Small intestine (tissue), 7 donors: ENCODE measurements around the gene TMSB4X. TPM values are rescaled to one million over a fixed set of nuclear protein-coding genes. Genes with fewer than 3 reads are reported as not detected.

Experiments used
- DNase-seq, 2 donors: peaks; one replicate each; pipeline versions ENCODE4 v3.0.0 to v3.0.0-alpha.2; 2013
- FAIRE-seq: peaks from 2 replicates; lab custom pipeline; 2012; peaks lifted over from hg19 to GRCh38; lab: Jason Lieb, UNC
- H3K27ac ChIP-seq, 3 donors: one replicate each; pipeline ENCODE4 v1.5.1; 2013; ENCODE audit warnings: low read length in 2 of 3, mild to moderate bottlenecking in 2 of 3, control low read depth in 1 of 3, inconsistent platforms in 1 of 3, low read depth in 1 of 3, moderate library complexity in 1 of 3
- H3K27me3 ChIP-seq, 3 donors: one replicate each; pipeline ENCODE4 v1.6.1; 2013; ENCODE audit warnings: low read length in 3 of 3, inconsistent platforms in 1 of 3; ENCODE audit not compliant: control insufficient read depth in 3 of 3, insufficient read depth in 3 of 3
- H3K36me3 ChIP-seq, 3 donors: one replicate each; pipeline ENCODE4 v1.6.1; 2013; ENCODE audit warnings: low read length in 3 of 3, inconsistent platforms in 1 of 3, low read depth in 1 of 3, mild to moderate bottlenecking in 1 of 3, moderate library complexity in 1 of 3; ENCODE audit not compliant: control insufficient read depth in 3 of 3, insufficient read depth in 2 of 3
- H3K4me1 ChIP-seq, 3 donors: one replicate each; pipeline ENCODE4 v1.6.1; 2013; ENCODE audit warnings: low read length in 2 of 3, inconsistent platforms in 1 of 3, low read depth in 1 of 3, mild to moderate bottlenecking in 1 of 3, moderate library complexity in 1 of 3; ENCODE audit not compliant: control insufficient read depth in 3 of 3, insufficient read depth in 2 of 3
- H3K4me3 ChIP-seq, 3 donors: one replicate each; pipeline ENCODE4 v1.5.1; 2013; ENCODE audit warnings: low read length in 3 of 3, control low read depth in 1 of 3, inconsistent platforms in 1 of 3, low read depth in 1 of 3, mild to moderate bottlenecking in 1 of 3, moderate library complexity in 1 of 3
- H3K9me3 ChIP-seq, 2 donors: one replicate each; pipeline ENCODE4 v1.6.1; 2013; ENCODE audit warnings: low read depth in 1 of 2, low read length in 1 of 2; ENCODE audit not compliant: control insufficient read depth in 2 of 2, insufficient read depth in 1 of 2
- WGBS, 3 donors: extraction: QIAGEN DNeasy Blood & Tissue Kit; methylation state at CpG; one replicate each; pipeline ENCODE4 v1.1.7; 2013; 5-methylcytosine and 5-hydroxymethylcytosine counted together
- polyA plus RNA-seq, 4 donors: library from polyadenylated mRNA; stranded (reverse) in 3 of 4; unstranded in 1 of 4; fragments of 200-250 nt in 3 of 4; fragments of 120-200 nt in 1 of 4; gene quantifications; one replicate each; pipeline versions ENCODE4 v1.2.1 to v1.2.3, GENCODE V29; 2013
- donor health status: healthy with polysubstance abuse.
- donor health status: control.
- donor health status: control.
- donor health status: Bipolar disorder and iron deficiency.
- donor health status: healthy.

The TMSB4X gene
- polyA plus RNA-seq, 4 donors: 2,435 to 6,707 (median 4,378) TPM

- no peaks in the 10 kb centered on the region for H3K27me3 ChIP-seq
- no peak for DNase-seq
- peaks cover 0 to 4% of the 10 kb centered on the region in 2 donors for H3K9me3 ChIP-seq
- H3K4me1 ChIP-seq: peaks cover 0 to 30% (median 0%) of the 10 kb centered on the region in 3 donors
- peak overlapping the region in 1 of 3 donors; percentile 69 for H3K27ac ChIP-seq
- 65 to 88% (median 79%) methylated on average over 6 of the region's 6 CpGs for WGBS, 3 donors
- H3K4me3 ChIP-seq: no peak overlapping the region
- H3K36me3 ChIP-seq: no peaks in the 10 kb centered on the region
- no peak for FAIRE-seq
Measured at GRCh38 chrX:12987340-12987739, 12.4 kb downstream of the TMSB4X start.

DNA sequence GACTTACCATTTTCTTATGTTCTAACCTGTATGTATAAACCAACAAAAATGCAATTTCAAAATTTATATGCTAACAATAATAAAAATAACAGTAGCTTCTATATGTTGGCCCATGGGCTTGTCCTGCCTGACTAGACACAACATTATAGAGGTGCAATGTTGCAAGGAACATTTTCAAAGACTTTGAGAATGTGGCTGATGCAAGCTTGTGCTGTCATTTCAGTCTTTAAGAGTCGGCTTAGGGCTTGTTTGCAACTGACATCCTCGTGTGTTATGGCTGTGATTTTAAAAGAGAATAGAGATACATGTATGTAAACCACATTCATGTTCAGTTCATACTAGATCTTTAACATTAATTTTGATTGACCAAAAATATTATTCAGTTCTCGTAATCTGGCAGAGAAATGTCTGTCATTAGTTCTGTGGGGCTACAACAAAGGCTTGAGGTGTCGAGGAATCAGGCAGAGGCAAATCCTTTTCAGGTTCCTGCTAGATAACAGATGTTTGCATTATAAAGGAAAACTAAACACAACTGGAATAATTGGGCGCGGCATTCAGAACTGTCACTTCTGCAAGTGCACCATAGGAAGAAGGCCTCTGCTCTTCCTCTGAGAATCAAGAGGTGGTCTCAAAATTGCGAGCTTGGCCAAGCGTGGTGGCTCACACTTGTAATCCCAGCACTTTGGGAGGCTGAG, 13.1 kb downstream of the TMSB4X start:
- FAIRE-seq (no peak), DNase-seq (no peak)
- H3K27ac ChIP-seq: peak overlapping the region in 1 of 3 donors; percentile 50
- peaks cover 0 to 4% of the 10 kb centered on the region in 2 donors for H3K9me3 ChIP-seq
- H3K4me3 ChIP-seq: no peak overlapping the region
- peaks cover 0 to 30% (median 0%) of the 10 kb centered on the region in 3 donors for H3K4me1 ChIP-seq
- H3K36me3 ChIP-seq: no peaks in the 10 kb centered on the region
- WGBS, 3 donors: 43 to 69% (median 64%) methylated on average over 8 of the region's 8 CpGs
- no peaks in the 10 kb centered on the region for H3K27me3 ChIP-seq

DNA sequence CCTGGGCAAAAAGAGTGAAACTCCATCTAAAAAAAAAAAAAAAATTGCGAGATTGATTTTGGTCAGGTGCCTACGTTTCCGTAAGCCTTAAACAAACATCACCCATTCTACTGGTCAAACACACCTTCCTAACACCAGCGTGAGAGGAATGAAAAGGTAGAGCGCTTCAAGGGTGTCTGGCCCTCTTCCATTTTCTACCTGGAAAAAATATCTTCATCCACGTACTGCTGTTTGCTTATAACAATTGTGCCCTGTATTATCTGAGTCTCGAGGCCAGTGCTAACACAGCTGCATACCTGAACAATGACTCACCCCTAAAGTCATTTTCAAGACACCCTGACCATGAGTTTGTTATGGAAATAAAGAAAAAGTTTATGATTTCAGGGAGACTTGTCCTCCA, 13.9 kb downstream of the TMSB4X start:
- FAIRE-seq (no peak), DNase-seq (peak; percentile 71 to 79)
- Histone ChIP-seq H3K4me1 (peaks cover 0 to 30% (median 0%) of the 10 kb centered on the region in 3 donors), H3K27me3 (no peaks in the 10 kb centered on the region), H3K9me3 (peaks cover 0 to 4% of the 10 kb centered on the region in 2 donors), H3K36me3 (no peaks in the 10 kb centered on the region), H3K4me3 (no peak overlapping the region), H3K27ac (peak overlapping the region in 2 of 3 donors; percentile 24 to 50)
- 24 to 61% (median 47%) methylated on average over 7 of the region's 7 CpGs for WGBS, 3 donors

- DNase-seq: no peak
Measured at GRCh38 chrX:12989461-12989860, 14.6 kb downstream of the TMSB4X start.

DNA sequence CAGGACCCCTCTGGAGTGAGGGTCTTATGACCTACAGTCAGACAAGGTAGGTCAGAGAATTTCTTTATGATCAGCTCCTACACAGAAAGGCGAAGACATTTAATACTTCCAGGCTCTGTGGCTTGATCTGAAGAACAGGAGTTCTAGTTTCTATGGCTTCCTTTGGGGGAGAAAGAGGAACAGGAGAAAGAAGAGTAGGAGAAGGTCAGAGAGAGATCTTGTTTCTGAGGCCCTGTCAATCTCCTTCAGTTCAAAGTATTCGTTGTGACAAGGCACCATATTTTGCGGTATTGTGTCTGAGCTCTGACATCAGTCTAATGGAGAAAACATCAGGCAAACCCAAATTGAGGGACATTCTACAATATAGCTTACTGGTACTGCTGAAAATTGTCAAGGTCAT, 16.7 kb downstream of the TMSB4X start:
- no peak for FAIRE-seq
- Histone ChIP-seq H3K27ac (no peak overlapping the region), H3K9me3 (no peaks in the 10 kb centered on the region), H3K4me1 (peaks cover 0 to 16% (median 0%) of the 10 kb centered on the region in 3 donors), H3K36me3 (no peaks in the 10 kb centered on the region), H3K27me3 (no peaks in the 10 kb centered on the region), H3K4me3 (no peak overlapping the region)
- WGBS, 3 donors: 89 to 96% (median 92%) methylated on average over 3 of the region's 3 CpGs
- DNase-seq: no peak

More at GRCh38 chrX:12989461-12989860, 14.6 kb downstream of the TMSB4X start:
- H3K27ac ChIP-seq: peak overlapping the region in 1 of 3 donors; percentile 50
- no peaks in the 10 kb centered on the region for H3K27me3 ChIP-seq
- 61 to 84% (median 71%) methylated on average over 3 of the region's 3 CpGs for WGBS, 3 donors
- no peak overlapping the region for H3K4me3 ChIP-seq
- peaks cover 0 to 4% of the 10 kb centered on the region in 2 donors for H3K9me3 ChIP-seq
- no peak for FAIRE-seq
- no peaks in the 10 kb centered on the region for H3K36me3 ChIP-seq
- peaks cover 0 to 31% (median 0%) of the 10 kb centered on the region in 3 donors for H3K4me1 ChIP-seq

- peaks cover 0 to 15% (median 0%) of the 10 kb centered on the region in 3 donors for H3K4me1 ChIP-seq
- DNase-seq (no peak), FAIRE-seq (no peak)
- 75 to 78% (median 76%) methylated on average over 4 of the region's 4 CpGs for WGBS, 3 donors
- H3K27ac ChIP-seq: no peak overlapping the region
- H3K36me3 ChIP-seq: no peaks in the 10 kb centered on the region
- H3K4me3 ChIP-seq: no peak overlapping the region
- no peaks in the 10 kb centered on the region for H3K9me3 ChIP-seq
- H3K27me3 ChIP-seq: no peaks in the 10 kb centered on the region
Measured at GRCh38 chrX:12992544-12993118, 17.7 kb downstream of the TMSB4X start.

DNA sequence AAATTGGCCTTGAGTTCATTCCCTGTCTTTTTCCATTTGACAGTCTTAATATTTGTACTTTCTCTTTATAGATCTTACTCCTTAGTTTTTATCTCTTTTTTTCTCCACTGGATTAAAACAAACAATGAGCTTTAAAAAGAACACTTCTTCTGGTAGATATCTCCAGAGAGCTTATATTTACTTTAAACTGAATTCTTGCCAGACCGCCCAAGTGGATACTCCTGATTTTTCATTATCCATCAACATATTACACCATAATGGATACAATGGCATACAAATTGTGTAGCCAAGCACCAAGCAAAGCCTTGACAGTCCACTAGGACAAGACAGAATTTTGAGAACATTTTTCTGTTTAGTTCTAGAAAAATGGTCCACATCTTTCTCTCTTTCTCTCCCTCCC, 18.9 kb downstream of the TMSB4X start:
- no peaks in the 10 kb centered on the region for H3K27me3 ChIP-seq
- H3K9me3 ChIP-seq: no peaks in the 10 kb centered on the region
- 62 to 90% (median 87%) methylated on average over 1 of the region's 1 CpG for WGBS, 3 donors
- FAIRE-seq (no peak), DNase-seq (no peak)
- H3K4me1 ChIP-seq: peaks cover 0 to 19% (median 2%) of the 10 kb centered on the region in 3 donors
- H3K27ac ChIP-seq: no peak overlapping the region
- no peak overlapping the region for H3K4me3 ChIP-seq
- H3K36me3 ChIP-seq: no peaks in the 10 kb centered on the region

DNA sequence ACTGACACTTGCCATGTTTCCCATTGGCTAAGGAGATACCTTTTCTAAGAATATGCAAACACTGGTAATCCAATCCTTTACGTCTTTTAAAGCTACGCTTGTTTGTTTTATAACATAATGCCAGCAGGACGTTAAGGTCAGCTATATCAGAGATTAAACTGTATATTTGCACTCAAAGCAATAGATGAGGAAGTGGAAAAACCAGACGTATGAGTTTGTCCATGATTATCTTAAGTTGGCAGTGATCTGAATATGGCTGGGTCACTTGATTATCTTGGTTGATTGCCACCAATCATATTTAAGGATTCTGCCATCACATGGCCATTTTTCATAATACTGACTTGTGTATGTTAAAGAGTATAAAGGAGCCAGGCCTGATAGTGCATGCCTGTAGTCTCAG, 19.4 kb downstream of the TMSB4X start:
- FAIRE-seq (peak; percentile 39), DNase-seq (peak in 1 of 2 donors; percentile 81)
- no peaks in the 10 kb centered on the region for H3K36me3 ChIP-seq
- peaks cover 0 to 23% (median 2%) of the 10 kb centered on the region in 3 donors for H3K4me1 ChIP-seq
- WGBS, 3 donors: 7 to 56% (median 26%) methylated on average over 4 of the region's 4 CpGs
- no peaks in the 10 kb centered on the region for H3K27me3 ChIP-seq
- no peaks in the 10 kb centered on the region for H3K9me3 ChIP-seq
- H3K27ac ChIP-seq: no peak overlapping the region
- H3K4me3 ChIP-seq: no peak overlapping the region
